CD4-positive, CD25-positive, alpha-beta regulatory T cell (primary cell): ENCODE measurements around the gene PRIM2. TPM values are rescaled to one million over a fixed set of nuclear protein-coding genes. Genes with fewer than 3 reads are reported as not detected.
A peak's percentile ranks its signal among the peaks of the same experiment; 100 is the strongest.
"Not testable (repeated sequence)": the region's sequence is repeated elsewhere in the genome, so short reads cannot be mapped to it uniquely, and the experiment has no call there.

Experiments
- ATAC-seq, 2 donors: fragments of 150-1000 bp; cut with Tn5 transposase; one replicate each; pipeline ENCODE4 v1.10.0; 2021; ENCODE audit warnings: low read depth in 2 of 2, moderate number of reproducible peaks in 2 of 2, moderate library complexity in 1 of 2
- DNase-seq, 3 donors: peaks; one replicate each; pipeline versions ENCODE4 v3.0.0 to v3.0.0-alpha.2; 2012 to 2022; ENCODE audit warnings: mixed read lengths in 1 of 3
- H3K27ac ChIP-seq: one replicate; pipeline ENCODE4 v1.7.0; 2013; ENCODE audit warnings: mild to moderate bottlenecking, low read length; ENCODE audit not compliant: insufficient read depth, poor library complexity, severe bottlenecking
- H3K27me3 ChIP-seq: one replicate; pipeline ENCODE4 v1.7.0; 2013; ENCODE audit warnings: low read length; ENCODE audit not compliant: control insufficient read depth, insufficient read depth
- H3K36me3 ChIP-seq: one replicate; pipeline ENCODE4 v1.7.0; 2013; ENCODE audit warnings: mild to moderate bottlenecking, low read length, moderate library complexity; ENCODE audit not compliant: control insufficient read depth, insufficient read depth
- H3K4me1 ChIP-seq: 2 replicates; pipeline ENCODE4 v1.7.0; 2013; ENCODE audit warnings: mild to moderate bottlenecking, low read length; ENCODE audit not compliant: insufficient read depth, control insufficient read depth, poor library complexity, severe bottlenecking
- H3K4me3 ChIP-seq: one replicate; pipeline ENCODE4 v1.7.0; 2013; ENCODE audit warnings: low read depth, mild to moderate bottlenecking, low read length, moderate library complexity
- H3K9me3 ChIP-seq, 2 experiments: 1 replicate in 1 of 2; 2 replicates in 1 of 2; pipeline ENCODE4 v1.7.0; 2013; ENCODE audit warnings: low read length in 2 of 2, mild to moderate bottlenecking in 1 of 2, moderate library complexity in 1 of 2; ENCODE audit not compliant: control insufficient read depth in 2 of 2
- H3K27ac Mint-ChIP-seq, 3 donors: one replicate each; pipeline ENCODE4 v1.8.0; 2020 to 2022; ENCODE audit warnings: mild to moderate bottlenecking in 3 of 3, mixed read lengths in 3 of 3, moderate library complexity in 2 of 3
- H3K27me3 Mint-ChIP-seq: one replicate; pipeline ENCODE4 v1.8.0; 2022; ENCODE audit warnings: mild to moderate bottlenecking, mixed read lengths
- H3K36me3 Mint-ChIP-seq: one replicate; pipeline ENCODE4 v1.8.0; 2020; ENCODE audit warnings: mixed read lengths
- H3K4me1 Mint-ChIP-seq, 4 donors: one replicate each; pipeline ENCODE4 v1.8.0; 2020 to 2022; ENCODE audit warnings: mixed read lengths in 4 of 4, mild to moderate bottlenecking in 1 of 4
- H3K4me3 Mint-ChIP-seq, 4 donors: one replicate each; pipeline ENCODE4 v1.8.0; 2020 to 2022; ENCODE audit warnings: mild to moderate bottlenecking in 4 of 4, mixed read lengths in 4 of 4, moderate library complexity in 3 of 4
- H3K9me3 Mint-ChIP-seq, 7 donors: one replicate each; pipeline ENCODE4 v1.8.0; 2020 to 2022; ENCODE audit warnings: mixed read lengths in 7 of 7, mild to moderate bottlenecking in 3 of 7, moderate library complexity in 2 of 7
- polyA plus RNA-seq, 4 donors: library from polyadenylated mRNA; unstranded; fragments of 300-500 nt; fragmentation: Illumina TruSeq; gene quantifications; one replicate each; pipeline ENCODE4 v1.2.3, GENCODE V29; 2021
- total RNA-seq: library from RNA; stranded (reverse); gene quantifications from one replicate; pipeline ENCODE4 v1.2.3, GENCODE V29; 2022

Gene PRIM2
- total and polyA plus RNA-seq, 5 donors from 2014 or later, result 11.5 to 19.5 (median 16.0) TPM

- not testable (repeated sequence) for H3K4me1 ChIP-seq, H3K27ac ChIP-seq, H3K36me3 ChIP-seq, DNase-seq, H3K27me3 ChIP-seq, H3K9me3 Mint-ChIP-seq, H3K4me3 Mint-ChIP-seq, H3K36me3 Mint-ChIP-seq, ATAC-seq, H3K27ac Mint-ChIP-seq, H3K9me3 ChIP-seq, H3K27me3 Mint-ChIP-seq, H3K4me1 Mint-ChIP-seq, H3K4me3 ChIP-seq
Observed at GRCh38 chr6:57515845-57516244, 198.4 kb downstream of the PRIM2 start.

- H3K27me3 Mint-ChIP-seq, H3K9me3 ChIP-seq, DNase-seq, ATAC-seq, H3K27ac Mint-ChIP-seq, H3K4me3 ChIP-seq, H3K36me3 Mint-ChIP-seq, H3K4me1 ChIP-seq, H3K9me3 Mint-ChIP-seq, H3K27me3 ChIP-seq, H3K36me3 ChIP-seq, H3K4me3 Mint-ChIP-seq, H3K4me1 Mint-ChIP-seq, H3K27ac ChIP-seq: not testable (repeated sequence)
Observed at GRCh38 chr6:57516776-57517175, 199.3 kb downstream of the PRIM2 start.

- not testable (repeated sequence) for DNase-seq, ATAC-seq
Observed at GRCh38 chr6:57519198-57519597, 201.8 kb downstream of the PRIM2 start.

GRCh38 chr6:57521085-57521484 is 203.7 kb downstream of the PRIM2 start:
- not testable (repeated sequence) for ATAC-seq, H3K4me3 ChIP-seq, DNase-seq, H3K9me3 Mint-ChIP-seq, H3K36me3 Mint-ChIP-seq, H3K27me3 Mint-ChIP-seq, H3K4me1 Mint-ChIP-seq, H3K27ac Mint-ChIP-seq, H3K36me3 ChIP-seq, H3K4me1 ChIP-seq, H3K27ac ChIP-seq, H3K9me3 ChIP-seq, H3K27me3 ChIP-seq, H3K4me3 Mint-ChIP-seq

More at GRCh38 chr6:57519198-57519597, 201.8 kb downstream of the PRIM2 start:
- H3K4me3 Mint-ChIP-seq, H3K4me1 Mint-ChIP-seq, H3K36me3 Mint-ChIP-seq, H3K4me3 ChIP-seq, H3K27me3 Mint-ChIP-seq, H3K4me1 ChIP-seq, H3K9me3 ChIP-seq, H3K27me3 ChIP-seq, H3K9me3 Mint-ChIP-seq, H3K27ac ChIP-seq, H3K36me3 ChIP-seq: not testable (repeated sequence)
- H3K27ac Mint-ChIP-seq, result peak overlapping the region in 1 of 3 donors; percentile 32

GRCh38 chr6:57523221-57523620 is 205.8 kb downstream of the PRIM2 start:
- not testable (repeated sequence) for H3K27me3 ChIP-seq, DNase-seq, H3K27me3 Mint-ChIP-seq, ATAC-seq, H3K27ac Mint-ChIP-seq, H3K27ac ChIP-seq, H3K9me3 ChIP-seq, H3K4me3 ChIP-seq, H3K36me3 Mint-ChIP-seq, H3K36me3 ChIP-seq, H3K4me1 Mint-ChIP-seq, H3K4me3 Mint-ChIP-seq, H3K4me1 ChIP-seq, H3K9me3 Mint-ChIP-seq

GRCh38 chr6:57529755-57530154 is 212.3 kb downstream of the PRIM2 start:
- not testable (repeated sequence) for H3K9me3 Mint-ChIP-seq, ATAC-seq, H3K4me3 Mint-ChIP-seq, DNase-seq, H3K27ac Mint-ChIP-seq, H3K36me3 Mint-ChIP-seq, H3K4me1 Mint-ChIP-seq, H3K4me1 ChIP-seq, H3K36me3 ChIP-seq, H3K9me3 ChIP-seq, H3K27me3 Mint-ChIP-seq, H3K27me3 ChIP-seq, H3K4me3 ChIP-seq, H3K27ac ChIP-seq

- H3K27ac Mint-ChIP-seq, H3K9me3 ChIP-seq, H3K36me3 Mint-ChIP-seq, H3K9me3 Mint-ChIP-seq, H3K27me3 ChIP-seq, H3K36me3 ChIP-seq, H3K27ac ChIP-seq, ATAC-seq, H3K27me3 Mint-ChIP-seq, H3K4me3 Mint-ChIP-seq, DNase-seq, H3K4me3 ChIP-seq, H3K4me1 ChIP-seq, H3K4me1 Mint-ChIP-seq: not testable (repeated sequence)
Observed at GRCh38 chr6:57532660-57533059, 215.2 kb downstream of the PRIM2 start.

GRCh38 chr6:57535121-57535520 is 217.7 kb downstream of the PRIM2 start:
- H3K4me1 Mint-ChIP-seq, H3K36me3 Mint-ChIP-seq, H3K36me3 ChIP-seq, H3K27me3 ChIP-seq, H3K27me3 Mint-ChIP-seq, H3K9me3 ChIP-seq, DNase-seq, ATAC-seq, H3K27ac ChIP-seq, H3K4me3 ChIP-seq, H3K4me1 ChIP-seq, H3K27ac Mint-ChIP-seq, H3K9me3 Mint-ChIP-seq, H3K4me3 Mint-ChIP-seq: not testable (repeated sequence)
